ENCODE results near the gene SLK.

The SLK gene

DNA sequence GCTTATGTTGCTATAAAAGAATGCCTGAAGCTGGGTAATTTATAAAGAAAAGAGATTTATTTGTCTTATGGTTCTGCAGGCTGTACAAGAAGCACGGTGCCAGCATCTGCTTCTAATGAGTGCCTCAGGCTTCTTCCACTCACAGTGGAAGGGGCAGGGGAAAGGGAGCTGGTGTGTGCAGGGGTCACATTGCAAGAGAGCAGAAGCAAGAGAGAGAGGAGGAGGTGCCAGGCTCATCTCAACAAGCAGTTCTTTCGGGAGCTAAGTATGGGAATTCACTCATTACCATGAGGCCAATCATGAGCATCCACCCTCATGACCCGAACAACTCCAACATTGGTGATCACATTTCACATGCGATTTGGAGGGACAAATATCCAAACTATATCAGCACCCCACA, 17.2 kb upstream of the SLK start:
- no peak for TF ChIP-seq CTCF (conservative IDR thresholded peaks at IDR 0.05; ENCODE audit: low read depth)
- CTCF ChIA-PET, result no interaction called here
- POLR2A ChIA-PET (ENCODE audit: low non-redundant PET), result no interaction called here
- DNase-seq (ENCODE audit: low spot score), result no peak
- H3K27ac ChIP-seq, result no peak overlapping the region

DNA sequence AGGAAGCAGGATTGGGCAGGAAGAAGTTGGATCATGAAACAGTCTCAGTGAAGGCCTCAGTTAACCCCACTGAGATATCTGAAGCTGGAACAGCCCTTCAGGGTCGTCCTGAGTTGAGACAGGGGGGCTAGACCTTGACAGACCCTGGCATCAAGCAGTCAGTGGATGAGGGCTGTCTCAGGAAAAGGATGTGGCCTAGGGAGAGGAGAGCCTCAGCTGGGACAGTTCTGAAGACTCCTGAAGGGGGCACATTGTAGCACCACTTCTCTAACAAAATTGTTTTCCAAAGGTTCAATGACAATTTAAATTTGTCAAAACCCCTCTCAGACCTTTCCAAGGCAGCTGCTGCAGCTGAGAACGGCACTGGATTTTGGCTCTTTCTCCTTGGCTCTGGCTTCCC, 15.8 kb upstream of the SLK start:
- no peak for TF ChIP-seq CTCF (conservative IDR thresholded peaks at IDR 0.05; ENCODE audit: low read depth)
- CTCF ChIA-PET, result no interaction called here
- H3K27ac ChIP-seq, result no peak overlapping the region
- POLR2A ChIA-PET (ENCODE audit: low non-redundant PET), result no interaction called here
- DNase-seq (ENCODE audit: low spot score), result no peak

DNA sequence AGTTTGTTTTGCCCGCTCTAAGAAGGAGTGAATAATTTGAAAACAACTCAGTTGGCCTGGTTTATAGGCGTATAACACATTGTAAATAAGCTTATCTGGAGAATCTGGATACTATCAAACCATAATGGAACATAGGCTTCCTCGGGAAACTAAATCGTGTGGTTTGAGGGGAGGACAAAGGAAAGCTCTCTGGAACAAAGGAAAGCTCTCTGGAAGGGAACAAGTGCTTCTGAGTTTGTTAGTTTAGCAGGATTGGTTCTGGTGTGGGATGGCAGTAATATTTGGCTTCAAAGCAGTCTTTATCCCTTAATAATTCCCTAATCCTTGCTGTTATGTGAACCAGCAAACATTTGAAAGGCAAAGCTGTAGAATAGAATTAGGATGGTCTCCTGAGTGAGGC, 15.0 kb upstream of the SLK start:
- DNase-seq (ENCODE audit: low spot score), result no peak
- H3K27ac ChIP-seq, result no peak overlapping the region
- CTCF ChIA-PET, result interaction anchor here (0.7 kb wide), 1 partner anchor 81 kb away, joined by 3 read pairs; no protein-coding TSS in a partner anchor
- POLR2A ChIA-PET (ENCODE audit: low non-redundant PET), result no interaction called here
- TF ChIP-seq CTCF (conservative IDR thresholded peaks at IDR 0.05; ENCODE audit: low read depth), result no peak

- no peak for DNase-seq (ENCODE audit: low spot score)
- ChIA-PET POLR2A (ENCODE audit: low non-redundant PET) (no interaction called here), CTCF (interaction anchor here (0.7 kb wide), 1 partner anchor 67 kb away, joined by 4 read pairs; no protein-coding TSS in a partner anchor)
- no peak overlapping the region for H3K27ac ChIP-seq
- no peak for TF ChIP-seq CTCF (conservative IDR thresholded peaks at IDR 0.05; ENCODE audit: low read depth)
These were observed 12.4 kb upstream of the SLK start for GRCh38 chr10:103954543-103954942.

DNA sequence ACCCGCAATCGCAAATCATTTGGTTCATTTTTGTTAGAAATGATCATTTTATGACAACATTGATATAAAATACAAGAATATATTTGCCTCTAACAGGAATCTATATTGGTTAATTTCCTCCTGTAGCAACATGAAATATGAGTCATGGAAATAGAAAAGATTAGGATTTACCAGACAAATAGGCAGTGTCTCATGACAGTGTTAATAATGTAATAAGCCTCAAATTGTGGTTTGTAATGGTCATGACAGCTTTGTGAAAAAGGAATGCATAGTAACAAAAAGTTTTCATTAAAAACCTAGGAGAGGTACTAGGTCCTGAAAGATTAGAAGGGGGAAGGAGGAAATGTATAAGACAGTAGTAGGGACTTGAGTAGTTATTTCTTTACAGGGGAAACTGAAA, 7.9 kb upstream of the SLK start:
- POLR2A ChIA-PET (ENCODE audit: low non-redundant PET), result no interaction called here

GRCh38 chr10:103960103-103960502, 6.8 kb upstream of the SLK start:
- no peak for DNase-seq (ENCODE audit: low spot score)
- no peak overlapping the region for H3K27ac ChIP-seq
- ChIA-PET POLR2A (ENCODE audit: low non-redundant PET) (no interaction called here), CTCF (no interaction called here)
- TF ChIP-seq CTCF (conservative IDR thresholded peaks at IDR 0.05; ENCODE audit: low read depth), result no peak

More for the DNA sequence above, 7.9 kb upstream of the SLK start:
- CTCF ChIA-PET, result no interaction called here
- H3K27ac ChIP-seq, result no peak overlapping the region
- DNase-seq (ENCODE audit: low spot score), result peak; percentile 68
- no peak for TF ChIP-seq CTCF (conservative IDR thresholded peaks at IDR 0.05; ENCODE audit: low read depth)
